ENCODE data around the gene CHKA.

CHKA gene

DNA sequence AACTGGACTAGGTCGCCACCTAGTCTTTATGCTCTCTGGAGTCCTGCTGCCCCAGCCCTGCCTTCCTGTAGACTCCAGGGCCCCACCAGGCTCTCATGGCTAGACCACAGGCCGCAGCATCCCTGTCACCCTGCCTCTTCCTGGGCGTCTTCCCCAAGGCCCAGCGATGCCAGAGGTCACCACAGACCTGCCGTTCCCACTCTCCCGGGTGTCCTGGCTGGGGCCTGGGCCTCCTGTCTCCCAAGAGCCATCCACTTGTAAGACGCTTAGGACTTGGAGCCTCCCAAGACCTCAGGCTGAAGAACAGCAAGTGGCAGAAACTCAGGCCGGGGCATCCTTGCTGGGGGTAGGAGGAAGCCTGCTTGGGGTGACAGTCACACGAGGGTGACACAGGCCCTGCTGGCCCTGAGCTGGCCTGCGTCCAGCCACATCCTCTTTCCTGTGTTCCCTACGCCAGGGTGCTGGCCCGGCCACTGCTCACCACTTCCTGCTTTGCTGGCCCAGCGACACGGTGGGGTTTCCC is 84.4 kb downstream of the CHKA start:
- Mint-ChIP-seq H3K27ac (peak overlapping the region; percentile 92), H3K27me3 (no peaks in the 10 kb centered on the region), H3K4me1 (peaks cover 16 to 47% of the 10 kb centered on the region in 2 donors), H3K9me3 (no peaks in the 10 kb centered on the region), H3K36me3 (peaks cover 18 to 25% of the 10 kb centered on the region in 2 donors), H3K4me3 (peak overlapping the region in 1 of 2 donors; percentile 25)
- DNase-seq (no peak), ATAC-seq (replicated peaks) (peak; percentile 19 to 24)

DNA sequence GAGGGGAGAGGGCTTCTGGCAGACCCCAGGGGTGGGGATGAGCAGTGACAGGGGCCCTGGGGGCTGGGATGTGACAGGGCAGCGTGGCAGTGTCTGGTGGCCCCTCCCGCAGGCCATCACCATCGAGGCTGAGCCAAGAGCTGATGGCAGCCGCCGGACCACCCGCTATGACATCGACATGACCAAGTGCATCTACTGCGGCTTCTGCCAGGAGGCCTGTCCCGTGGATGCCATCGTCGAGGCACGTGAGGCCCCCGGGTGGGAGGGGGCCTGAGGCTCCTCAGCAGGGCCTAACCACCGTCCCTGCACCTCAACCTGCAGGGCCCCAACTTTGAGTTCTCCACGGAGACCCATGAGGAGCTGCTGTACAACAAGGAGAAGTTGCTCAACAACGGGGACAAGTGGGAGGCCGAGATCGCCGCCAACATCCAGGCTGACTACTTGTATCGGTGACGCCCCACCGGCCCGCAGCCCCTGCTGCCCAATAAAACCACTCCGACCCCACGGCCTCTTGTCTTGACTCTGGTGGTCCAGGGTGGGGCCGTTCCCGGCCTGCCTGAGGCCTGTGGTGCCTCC is 85.0 kb downstream of the CHKA start:
- Mint-ChIP-seq H3K27ac (peak overlapping the region; percentile 92), H3K9me3 (no peaks in the 10 kb centered on the region), H3K4me1 (peaks cover 18 to 48% of the 10 kb centered on the region in 2 donors), H3K4me3 (no peak overlapping the region), H3K36me3 (peaks cover 19 to 25% of the 10 kb centered on the region in 2 donors), H3K27me3 (no peaks in the 10 kb centered on the region)
- ATAC-seq (replicated peaks), result no peak
- no peak for DNase-seq

DNA sequence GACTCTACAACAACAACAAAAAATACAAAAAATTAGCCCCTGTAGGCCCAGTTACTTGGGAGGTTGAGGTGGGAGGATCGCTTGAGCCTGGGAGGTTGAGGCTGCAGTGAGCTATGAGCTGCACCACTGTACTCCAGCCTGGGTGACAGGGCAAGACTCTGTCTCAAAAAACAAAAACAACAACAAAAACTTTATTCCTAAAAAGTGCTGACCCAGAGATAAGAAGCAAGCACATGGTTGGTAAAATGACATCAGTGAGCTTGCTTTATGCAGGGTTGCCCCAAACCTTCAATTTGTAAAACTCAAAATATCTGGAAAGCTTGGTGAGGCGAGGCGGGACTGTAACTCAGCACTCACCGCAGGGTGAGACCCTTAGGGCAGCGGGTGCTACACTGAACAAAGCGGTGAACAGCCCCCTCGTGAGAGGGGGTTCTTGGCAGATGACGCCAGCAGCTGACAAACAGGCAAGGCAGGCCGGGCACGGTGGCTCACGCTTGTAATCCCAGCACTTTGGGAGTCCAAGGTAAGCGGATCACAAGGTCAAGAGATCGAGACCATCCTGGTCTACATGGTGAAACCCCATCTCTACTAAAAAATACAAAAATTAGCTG is 85.8 kb downstream of the CHKA start:
- Mint-ChIP-seq H3K4me3 (no peak overlapping the region), H3K27me3 (no peaks in the 10 kb centered on the region), H3K36me3 (peaks cover 15 to 21% of the 10 kb centered on the region in 2 donors), H3K9me3 (no peaks in the 10 kb centered on the region), H3K27ac (no peak overlapping the region), H3K4me1 (peaks cover 15 to 46% of the 10 kb centered on the region in 2 donors)
- no peak for ATAC-seq (replicated peaks)
- no peak for DNase-seq

DNA sequence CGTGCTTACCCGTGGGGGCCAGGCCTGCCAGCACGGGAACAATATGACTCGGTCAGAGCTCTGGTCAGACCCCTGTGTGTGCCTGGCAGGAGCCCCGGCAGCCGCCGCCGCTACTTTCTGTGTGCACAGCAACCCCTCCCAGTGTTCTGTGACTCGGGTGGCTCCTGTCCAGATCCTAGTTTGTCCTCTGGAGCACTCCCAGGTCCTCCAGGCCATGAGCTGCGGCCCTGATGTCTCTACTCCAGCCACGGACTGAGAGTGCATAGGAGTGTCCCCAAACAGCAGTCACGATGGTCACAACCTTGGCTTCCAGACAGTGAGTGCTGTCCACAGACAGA is 87.5 kb downstream of the CHKA start:
- H3K27me3 Mint-ChIP-seq, result no peaks in the 10 kb centered on the region
- H3K36me3 Mint-ChIP-seq, result peaks cover 18% of the 10 kb centered on the region in 2 donors
- no peak overlapping the region for H3K27ac Mint-ChIP-seq
- H3K9me3 Mint-ChIP-seq, result no peaks in the 10 kb centered on the region
- DNase-seq, result no peak
- peaks cover 22 to 49% of the 10 kb centered on the region in 2 donors for H3K4me1 Mint-ChIP-seq
- ATAC-seq (replicated peaks), result no peak
- H3K4me3 Mint-ChIP-seq, result no peak overlapping the region

DNA sequence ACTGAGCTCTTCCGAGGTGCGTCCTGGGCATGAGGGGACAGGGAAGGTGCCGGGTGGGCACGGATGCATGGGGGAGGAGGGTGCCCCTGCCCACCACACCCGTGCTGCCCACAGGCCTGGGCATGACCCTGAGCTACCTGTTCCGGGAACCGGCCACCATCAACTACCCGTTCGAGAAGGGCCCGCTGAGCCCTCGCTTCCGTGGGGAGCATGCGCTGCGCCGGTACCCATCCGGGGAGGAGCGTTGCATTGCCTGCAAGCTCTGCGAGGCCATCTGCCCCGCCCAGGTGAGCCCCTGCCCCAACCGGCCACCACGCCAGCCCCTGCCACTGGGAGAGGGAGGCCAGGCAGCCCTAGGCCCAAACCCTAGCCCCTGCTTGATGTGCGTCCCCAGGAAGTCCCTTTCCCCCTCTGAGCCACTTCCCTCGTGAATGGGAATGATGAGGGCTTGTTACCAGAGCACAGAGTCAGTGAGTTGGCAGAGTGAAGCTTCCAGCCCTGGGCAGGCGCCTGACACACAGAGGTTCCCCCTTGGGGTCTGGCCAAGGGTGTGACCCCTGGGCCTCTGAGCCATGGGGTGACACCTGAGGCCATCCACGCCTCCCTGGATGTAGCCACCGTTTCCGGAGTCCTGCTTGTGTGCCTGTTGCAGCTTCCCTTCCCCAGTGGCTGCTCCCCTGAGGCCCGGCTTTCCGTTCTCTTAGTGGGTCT is 88.0 kb downstream of the CHKA start:
- Mint-ChIP-seq H3K36me3 (peaks cover 18% of the 10 kb centered on the region in 2 donors), H3K27ac (no peak overlapping the region), H3K27me3 (no peaks in the 10 kb centered on the region), H3K4me1 (peaks cover 22 to 45% of the 10 kb centered on the region in 2 donors), H3K9me3 (no peaks in the 10 kb centered on the region), H3K4me3 (no peak overlapping the region)
- ATAC-seq (replicated peaks) (no peak), DNase-seq (no peak)

DNA sequence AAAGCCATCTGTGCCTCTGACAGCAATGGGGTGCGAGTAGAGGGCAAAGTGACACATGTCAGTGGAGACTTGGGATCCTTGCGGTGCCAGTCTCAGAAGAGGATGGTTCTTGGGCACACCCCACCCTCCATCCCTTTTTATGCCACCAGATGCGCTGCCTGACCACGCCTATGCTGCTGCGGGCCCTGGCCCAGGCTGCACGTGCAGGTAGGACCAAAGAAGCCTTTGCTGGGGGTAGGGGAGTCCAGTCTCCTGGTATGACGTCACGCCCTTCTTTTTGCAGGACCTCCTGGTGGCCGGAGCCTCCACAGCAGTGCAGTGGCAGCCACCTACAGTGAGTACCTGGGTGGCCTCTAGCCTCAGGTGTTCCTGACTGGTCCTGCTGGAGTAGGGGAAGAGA is 89.2 kb downstream of the CHKA start:
- ATAC-seq (replicated peaks), result no peak
- Mint-ChIP-seq H3K27me3 (no peaks in the 10 kb centered on the region), H3K9me3 (no peaks in the 10 kb centered on the region), H3K36me3 (peaks cover 17 to 19% of the 10 kb centered on the region in 2 donors), H3K27ac (no peak overlapping the region), H3K4me1 (peaks cover 19 to 38% of the 10 kb centered on the region in 2 donors), H3K4me3 (peak overlapping the region; percentile 88 to 95)
- DNase-seq, result no peak

DNA sequence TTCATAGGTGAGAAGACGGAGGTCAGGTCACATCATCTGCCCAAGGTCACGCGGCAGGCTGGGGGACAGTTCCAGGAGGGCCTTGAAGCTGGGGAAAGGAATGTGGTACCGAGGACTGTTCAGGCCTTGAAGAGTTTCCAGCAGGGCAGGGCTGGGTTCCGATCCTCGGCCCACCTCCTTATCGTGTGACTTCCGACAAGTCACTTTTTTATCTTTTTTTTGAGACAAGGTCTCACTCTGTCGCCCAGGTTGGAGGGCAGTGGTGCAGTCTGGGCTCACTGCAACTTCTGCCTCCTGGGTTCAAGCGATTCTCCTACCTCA is 90.1 kb downstream of the CHKA start:
- peak overlapping the region; percentile 88 to 95 for H3K4me3 Mint-ChIP-seq
- DNase-seq, result no peak
- ATAC-seq (replicated peaks), result peak; percentile 1
- peak overlapping the region; percentile 99 for H3K27ac Mint-ChIP-seq
- no peaks in the 10 kb centered on the region for H3K9me3 Mint-ChIP-seq
- peaks cover 13 to 14% of the 10 kb centered on the region in 2 donors for H3K36me3 Mint-ChIP-seq
- H3K4me1 Mint-ChIP-seq, result peaks cover 16 to 31% of the 10 kb centered on the region in 2 donors
- no peaks in the 10 kb centered on the region for H3K27me3 Mint-ChIP-seq

DNA sequence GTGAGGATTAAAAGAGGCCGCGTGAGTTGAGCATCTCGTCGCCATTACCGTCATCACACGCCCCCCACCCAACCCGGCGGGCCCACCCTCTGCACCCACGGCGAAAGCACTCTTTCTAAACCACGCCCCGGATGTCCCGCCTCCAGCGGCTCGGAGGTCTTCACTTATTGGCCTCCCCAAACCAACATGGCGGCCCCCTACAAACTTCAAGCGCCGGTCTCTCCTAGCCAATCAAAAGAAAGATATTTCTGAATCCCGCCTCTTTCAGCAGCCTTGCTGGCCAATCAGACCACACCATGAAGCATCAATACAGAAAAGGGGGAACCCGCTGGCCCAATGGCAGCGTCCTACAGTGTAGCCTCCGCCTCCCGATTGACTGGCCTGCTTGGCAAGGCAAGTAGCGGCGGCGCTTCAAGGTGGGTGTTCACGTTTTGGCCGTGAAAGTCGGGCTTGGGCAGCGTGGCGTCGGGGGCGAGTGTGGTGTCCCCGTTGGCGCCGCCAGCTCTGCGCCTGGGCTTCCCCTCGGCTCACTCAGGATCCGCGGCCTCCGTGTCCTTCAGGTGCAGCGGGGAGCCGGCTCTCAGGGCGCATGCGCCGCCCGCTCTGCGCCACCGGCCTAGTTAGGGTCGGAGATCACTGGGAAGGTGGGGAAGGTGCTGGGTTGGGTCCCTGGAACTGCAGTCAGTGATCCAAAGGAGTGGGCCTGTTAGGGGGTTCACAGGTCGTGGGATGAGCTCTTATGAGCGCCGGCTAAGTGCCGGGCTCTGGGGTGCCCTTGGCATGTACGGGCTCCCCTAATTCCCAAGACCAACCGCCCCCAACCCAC is 90.7 kb downstream of the CHKA start, which contains the start of gene NDUFS8:
Gene NDUFS8, plus strand, starts transcription at position 364 of the 826 bp plus-strand sequence. CDS start 1,471 bp downstream, outside the sequence.
- ATAC-seq (replicated peaks) (peak; percentile 96 to 97), DNase-seq (peak; percentile 96)
- H3K9me3 Mint-ChIP-seq, result no peaks in the 10 kb centered on the region
- no peaks in the 10 kb centered on the region for H3K27me3 Mint-ChIP-seq
- H3K36me3 Mint-ChIP-seq, result peaks cover 14 to 19% of the 10 kb centered on the region in 2 donors
- H3K4me1 Mint-ChIP-seq, result peaks cover 17 to 37% of the 10 kb centered on the region in 2 donors
- peak within 1 kb of the TSS; percentile 88 to 95 for H3K4me3 Mint-ChIP-seq
- peak within 1 kb of the TSS; percentile 99 for H3K27ac Mint-ChIP-seq

DNA sequence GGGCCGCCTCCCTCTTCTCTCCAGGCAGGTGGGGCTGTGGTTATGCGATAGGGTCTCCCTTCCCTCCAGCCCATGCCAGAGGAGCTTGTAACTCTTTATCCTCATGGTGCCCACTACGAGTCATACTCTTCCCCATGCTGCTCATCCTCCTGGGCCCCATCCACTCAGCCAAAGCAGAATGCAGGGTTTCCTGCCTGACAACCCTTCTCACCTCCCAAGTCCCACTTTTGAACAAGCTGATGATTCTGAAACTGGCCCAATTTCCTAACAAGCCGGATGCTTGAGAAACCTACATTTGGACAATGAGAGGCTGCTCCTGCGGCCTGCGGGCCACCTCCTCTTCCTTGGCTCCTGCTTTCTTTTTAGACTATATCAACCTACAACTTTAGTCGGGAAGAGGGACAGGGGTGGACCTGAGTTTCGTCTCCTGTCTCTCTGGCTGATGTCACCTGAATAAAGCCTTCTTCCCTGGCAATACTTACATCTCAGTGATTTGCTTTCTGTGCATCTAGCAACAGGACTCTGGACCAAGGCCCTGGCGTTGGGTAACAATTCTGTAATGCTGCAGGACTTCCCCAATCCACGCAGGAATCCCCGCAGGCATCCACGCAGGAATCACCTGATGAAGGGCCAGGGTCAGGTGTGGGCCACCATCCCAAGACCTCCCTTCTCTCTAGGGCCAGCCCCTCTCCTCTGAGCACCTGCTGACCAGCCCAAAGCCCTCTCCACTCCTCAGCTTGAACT is 92.2 kb downstream of the CHKA start:
- Mint-ChIP-seq H3K27me3 (no peaks in the 10 kb centered on the region), H3K4me3 (peak overlapping the region; percentile 88 to 95), H3K36me3 (peaks cover 16 to 27% of the 10 kb centered on the region in 2 donors), H3K4me1 (peaks cover 23 to 44% of the 10 kb centered on the region in 2 donors), H3K27ac (peak overlapping the region; percentile 22), H3K9me3 (no peaks in the 10 kb centered on the region)
- no peak for DNase-seq
- no peak for ATAC-seq (replicated peaks)

DNA sequence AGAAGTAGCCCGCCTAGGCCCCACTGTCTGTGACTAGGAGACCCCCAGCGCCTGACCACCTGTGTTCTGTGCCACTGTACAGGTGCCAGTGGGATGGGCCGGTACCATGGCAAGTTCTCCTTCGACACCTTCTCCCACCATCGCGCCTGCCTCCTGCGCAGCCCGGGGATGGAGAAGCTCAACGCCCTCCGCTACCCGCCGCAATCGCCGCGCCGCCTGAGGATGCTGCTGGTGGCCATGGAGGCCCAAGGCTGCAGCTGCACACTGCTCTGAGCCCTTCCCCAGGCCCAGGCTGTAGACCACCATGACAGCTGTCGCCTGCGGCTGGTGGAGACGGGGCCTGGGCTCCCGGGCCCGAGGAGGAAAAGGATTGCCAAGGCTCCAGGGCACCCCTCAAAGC is 93.5 kb downstream of the CHKA start:
- peaks cover 10 to 22% of the 10 kb centered on the region in 2 donors for H3K36me3 Mint-ChIP-seq
- ATAC-seq (replicated peaks) (no peak), DNase-seq (no peak)
- no peaks in the 10 kb centered on the region for H3K9me3 Mint-ChIP-seq
- peaks cover 23 to 44% of the 10 kb centered on the region in 2 donors for H3K4me1 Mint-ChIP-seq
- no peak overlapping the region for H3K27ac Mint-ChIP-seq
- no peak overlapping the region for H3K4me3 Mint-ChIP-seq
- no peaks in the 10 kb centered on the region for H3K27me3 Mint-ChIP-seq

DNA sequence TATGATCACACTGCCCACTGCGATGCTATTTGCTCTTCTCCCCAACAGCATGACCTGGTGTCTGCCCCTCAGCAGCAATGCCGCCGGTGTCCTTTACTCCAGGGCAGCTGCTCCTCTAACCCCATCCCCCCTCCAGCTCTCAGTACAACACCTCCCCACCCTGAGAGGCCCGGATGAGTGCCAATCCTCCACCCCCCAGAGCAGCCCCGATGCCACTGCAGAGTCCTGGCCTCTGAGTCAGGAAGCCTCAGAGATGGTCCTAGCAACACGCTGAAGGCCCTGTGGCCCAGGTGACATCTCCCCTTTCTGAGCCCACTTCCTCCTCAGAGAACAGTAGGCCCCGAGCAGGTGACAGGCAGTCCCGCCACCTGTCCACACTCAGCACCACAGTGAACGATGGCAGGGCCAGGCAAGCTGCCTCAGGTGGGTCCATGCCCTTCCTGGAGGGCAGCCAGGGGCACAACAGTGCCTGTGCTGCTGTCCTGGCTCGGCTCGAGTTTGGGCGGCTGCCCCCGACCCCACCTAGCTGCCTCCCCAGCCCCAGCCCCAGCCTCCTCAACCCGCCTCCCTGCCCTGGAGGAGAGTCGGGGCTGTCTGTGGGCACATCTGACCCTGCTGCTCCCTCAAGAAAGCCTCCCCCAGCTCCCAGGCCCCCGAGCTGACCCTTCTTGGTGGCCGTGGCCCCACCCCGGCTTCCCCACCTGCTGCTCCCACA is 94.6 kb downstream of the CHKA start:
- H3K36me3 Mint-ChIP-seq, result peaks cover 9 to 20% of the 10 kb centered on the region in 2 donors
- DNase-seq, result no peak
- H3K9me3 Mint-ChIP-seq, result no peaks in the 10 kb centered on the region
- no peak for ATAC-seq (replicated peaks)
- no peaks in the 10 kb centered on the region for H3K27me3 Mint-ChIP-seq
- H3K4me3 Mint-ChIP-seq, result no peak overlapping the region
- H3K27ac Mint-ChIP-seq, result no peak overlapping the region
- H3K4me1 Mint-ChIP-seq, result peaks cover 20 to 39% of the 10 kb centered on the region in 2 donors

DNA sequence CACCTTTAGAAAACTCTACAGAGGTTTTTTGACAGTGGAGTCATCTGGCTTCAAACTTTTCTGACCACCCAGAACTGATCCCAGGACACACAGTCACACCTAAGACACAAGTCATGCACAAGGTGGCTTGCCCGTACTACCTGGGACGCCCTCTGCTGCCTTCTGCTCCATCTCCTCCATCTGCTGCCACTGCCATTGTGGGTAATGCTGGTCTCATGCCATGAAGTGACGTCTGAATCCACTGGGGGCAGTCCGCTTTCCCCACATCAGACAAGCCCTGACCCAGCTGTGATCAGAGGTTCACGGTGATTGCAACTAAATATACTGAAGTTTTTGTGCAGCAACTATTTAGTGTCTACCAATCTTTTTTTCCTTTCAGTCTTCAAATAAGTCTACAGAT is 96.1 kb downstream of the CHKA start:
- Mint-ChIP-seq H3K9me3 (no peaks in the 10 kb centered on the region), H3K27ac (no peak overlapping the region), H3K4me1 (peaks cover 16 to 27% of the 10 kb centered on the region in 2 donors), H3K27me3 (no peaks in the 10 kb centered on the region), H3K4me3 (no peak overlapping the region), H3K36me3 (peaks cover 8 to 18% of the 10 kb centered on the region in 2 donors)
- ATAC-seq (replicated peaks), result peak; percentile 51 to 65
- DNase-seq, result no peak

DNA sequence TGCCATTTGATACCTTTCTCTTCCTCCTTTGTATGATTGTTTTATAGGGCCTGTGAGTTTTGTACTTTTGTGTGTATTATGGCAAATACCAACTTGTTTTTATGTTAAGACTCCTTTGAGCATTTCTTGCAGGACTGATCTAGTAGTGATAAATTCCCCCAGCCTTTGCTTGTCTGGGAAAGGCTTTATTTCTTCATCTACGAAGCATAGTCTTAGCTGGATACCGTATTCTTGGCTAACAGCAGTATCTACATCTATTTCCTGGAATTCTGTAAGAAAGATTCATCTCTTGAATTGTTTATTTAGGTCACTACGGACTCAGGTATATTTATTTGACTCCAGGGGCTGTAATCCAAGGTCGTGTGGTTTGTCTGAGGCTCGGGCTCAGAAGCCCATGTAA is 96.7 kb downstream of the CHKA start:
- H3K27ac Mint-ChIP-seq, result no peak overlapping the region
- DNase-seq, result no peak
- no peaks in the 10 kb centered on the region for H3K9me3 Mint-ChIP-seq
- H3K36me3 Mint-ChIP-seq, result peaks cover 8 to 18% of the 10 kb centered on the region in 2 donors
- ATAC-seq (replicated peaks), result no peak
- H3K27me3 Mint-ChIP-seq, result no peaks in the 10 kb centered on the region
- no peak overlapping the region for H3K4me3 Mint-ChIP-seq
- H3K4me1 Mint-ChIP-seq, result peaks cover 14 to 21% of the 10 kb centered on the region in 2 donors

All from stimulated activated naive B cell treated with anti-CD40 and anti-IgM and Interleukin-4, amounts not matched to agents 10 μg/mL and 1 μg/mL and 100 μg/mL, for 72 hours (primary cell).